IMR-90 (cell line): ENCODE measurements around the gene ART4.

Experiments used
- CTCF ChIP-seq: conservative IDR thresholded peaks from 2 replicates; pipeline ENCODE4 v1.5.1; 2012; ENCODE audit warnings: mild to moderate bottlenecking, low read depth, low read length, improper control_type of control experiment
- POLR2A ChIP-seq: IDR thresholded peaks from 2 replicates; pipeline ENCODE4 v1.6.1; 2012; ENCODE audit warnings: mild to moderate bottlenecking, low read depth, low read length
- RCOR1 ChIP-seq: IDR thresholded peaks from 2 replicates; pipeline ENCODE4 v1.6.1; 2012; ENCODE audit warnings: mild to moderate bottlenecking, low read length, improper control_type of control experiment; ENCODE audit not compliant: insufficient replicate concordance
- SMC3 ChIP-seq: fragments of 150-350 bp; IDR thresholded peaks from 2 replicates; pipeline ENCODE4 v1.6.1; 2016; ENCODE audit warnings: low read depth, mild to moderate bottlenecking, antibody characterized with exemption, low read length, moderate library complexity

- TF ChIP-seq CTCF (no peak), POLR2A (no peak), RCOR1 (no peak), SMC3 (no peak)
These were observed 42.4 kb upstream of the ART4 start, which contains the start of gene MGP for GRCh38 chr12:14885718-14886221.
